Measurements from ENCODE around the gene C5orf22.

GRCh38 chr5:31531543-31531887 lies 586 bp upstream of the C5orf22 start:
- TF ChIP-seq CTCF (IDR thresholded peaks at IDR 0.05; ENCODE audit: low read length) (no peak), EZH2 (optimal IDR thresholded peaks at IDR 0.05; ENCODE audit: low read depth, low read length) (no peak)
